HUDEP-2 (cell line): ENCODE results near the gene VWC2.

ENCODE experiments used
- DNase-seq, 76 experiments: peaks; one replicate each; lab custom pipeline; 2025; ENCODE audit not compliant: unreplicated experiment in 76 of 76; lab: John Stamatoyannopoulos, UW

The VWC2 gene

GRCh38 chr7:49927631-49928030 is 154.2 kb downstream of the VWC2 start:
- no peak for DNase-seq

- DNase-seq, result no peak
Observed at GRCh38 chr7:49928787-49929186, 155.3 kb downstream of the VWC2 start.

GRCh38 chr7:49931627-49932026 is 158.2 kb downstream of the VWC2 start:
- DNase-seq, result no peak

- DNase-seq, result no peak
Observed at GRCh38 chr7:49937608-49938007, 164.2 kb downstream of the VWC2 start.
